Trophoblast cell (in vitro differentiated cells and primary cell): ENCODE results near the gene IFT22.

Experiments used
- DNase-seq, 2 donors: peaks; one replicate each; pipeline ENCODE4 v3.0.0-alpha.2; 2016
- H2AFZ ChIP-seq: 2 replicates; pipeline ENCODE4 v1.6.1; 2013; ENCODE audit warnings: low read length, moderate library complexity, mild to moderate bottlenecking; ENCODE audit not compliant: insufficient read depth, poor library complexity
- H2AK5ac ChIP-seq: 2 replicates; pipeline ENCODE4 v1.6.1; 2013; ENCODE audit warnings: mild to moderate bottlenecking, low read length
- H2BK120ac ChIP-seq: 2 replicates; pipeline ENCODE4 v1.6.1; 2013; ENCODE audit warnings: low read length, mild to moderate bottlenecking, moderate library complexity; ENCODE audit not compliant: insufficient read depth, poor library complexity
- H2BK12ac ChIP-seq: 2 replicates; pipeline ENCODE4 v1.6.1; 2013; ENCODE audit warnings: mild to moderate bottlenecking, low read length, moderate library complexity
- H2BK5ac ChIP-seq: 2 replicates; pipeline ENCODE4 v1.6.1; 2013; ENCODE audit warnings: low read length, low read depth, moderate library complexity, mild to moderate bottlenecking; ENCODE audit not compliant: poor library complexity
- H3K14ac ChIP-seq: 2 replicates; pipeline ENCODE4 v1.6.1; 2013; ENCODE audit warnings: mild to moderate bottlenecking, low read length
- H3K18ac ChIP-seq: 2 replicates; pipeline ENCODE4 v1.6.1; 2013; ENCODE audit warnings: mild to moderate bottlenecking, low read length
- H3K23ac ChIP-seq: 2 replicates; pipeline ENCODE4 v1.6.1; 2013; ENCODE audit warnings: low read length
- H3K27ac ChIP-seq: 2 replicates; pipeline ENCODE4 v1.5.1; 2013; ENCODE audit warnings: low read depth, mild to moderate bottlenecking, inconsistent platforms, low read length, moderate library complexity
- H3K27me3 ChIP-seq: 2 replicates; pipeline ENCODE4 v1.6.1; 2013; ENCODE audit warnings: inconsistent platforms, mild to moderate bottlenecking, low read length, moderate library complexity; ENCODE audit not compliant: insufficient read depth
- H3K36me3 ChIP-seq, 2 experiments: 1 replicate in 1 of 2; 2 replicates in 1 of 2; pipeline ENCODE4 v1.6.1; 2013; ENCODE audit warnings: low read length in 2 of 2, mild to moderate bottlenecking in 2 of 2, moderate library complexity in 1 of 2; ENCODE audit not compliant: insufficient read depth in 2 of 2, control insufficient read depth in 1 of 2
- H3K4ac ChIP-seq: 2 replicates; pipeline ENCODE4 v1.6.1; 2013; ENCODE audit warnings: low read depth, mild to moderate bottlenecking, low read length, moderate library complexity
- H3K4me1 ChIP-seq, 2 experiments: 1 replicate in 1 of 2; 2 replicates in 1 of 2; pipeline ENCODE4 v1.6.1; 2013; ENCODE audit warnings: low read length in 2 of 2, mild to moderate bottlenecking in 2 of 2, moderate library complexity in 1 of 2; ENCODE audit not compliant: insufficient read depth in 2 of 2, control insufficient read depth in 1 of 2
- H3K4me2 ChIP-seq: 2 replicates; pipeline ENCODE4 v1.6.1; 2013; ENCODE audit warnings: inconsistent platforms, mild to moderate bottlenecking, low read length, moderate library complexity
- H3K4me3 ChIP-seq: 2 replicates; pipeline ENCODE4 v1.5.1; 2013; ENCODE audit warnings: mild to moderate bottlenecking, low read depth, low read length, inconsistent platforms
- H3K79me1 ChIP-seq: one replicate; pipeline ENCODE4 v1.6.1; 2013; ENCODE audit warnings: low read length
- H3K79me2 ChIP-seq: 2 replicates; pipeline ENCODE4 v1.6.1; 2013; ENCODE audit warnings: low read length, mild to moderate bottlenecking; ENCODE audit not compliant: control insufficient read depth, insufficient read depth, poor library complexity
- H3K9ac ChIP-seq: 2 replicates; pipeline ENCODE4 v1.6.1; 2013; ENCODE audit warnings: mild to moderate bottlenecking, low read length
- H3K9me3 ChIP-seq: 2 replicates; pipeline ENCODE4 v1.6.1; 2013; ENCODE audit warnings: low read depth, mild to moderate bottlenecking, control low read depth, inconsistent platforms, low read length; ENCODE audit not compliant: insufficient read depth
- H4K12ac ChIP-seq: 2 replicates; pipeline ENCODE4 v1.6.1; 2013; ENCODE audit warnings: low read depth, mild to moderate bottlenecking, low read length, moderate library complexity
- H4K8ac ChIP-seq: 2 replicates; pipeline ENCODE4 v1.6.1; 2013; ENCODE audit warnings: low read depth, mild to moderate bottlenecking, low read length, moderate library complexity
- H4K91ac ChIP-seq: one replicate; pipeline ENCODE4 v1.6.1; 2013; ENCODE audit warnings: low read depth, mild to moderate bottlenecking, low read length, moderate library complexity
- WGBS: extraction: QIAGEN DNeasy Blood & Tissue Kit; methylation state at CpG from one replicate; pipeline ENCODE4 v1.1.7; 2013; ENCODE audit warnings: missing lambda C conversion rate; ENCODE audit not compliant: insufficient read length, insufficient coverage; ENCODE audit errors: extremely low coverage; 5-methylcytosine and 5-hydroxymethylcytosine counted together

Gene IFT22

GRCh38 chr7:101347477-101347876 lies 25.9 kb upstream of the IFT22 start:
- no peak overlapping the region for H4K91ac ChIP-seq
- no peak overlapping the region for H3K9ac ChIP-seq
- no peak overlapping the region for H3K27ac ChIP-seq
- no peak overlapping the region for H3K4me2 ChIP-seq
- no peak overlapping the region for H3K14ac ChIP-seq
- no peak overlapping the region for H2AFZ ChIP-seq
- H3K4me3 ChIP-seq: no peak overlapping the region
- no peak overlapping the region for H4K8ac ChIP-seq
- no peaks in the 10 kb centered on the region for H3K27me3 ChIP-seq
- no peaks in the 10 kb centered on the region for H3K9me3 ChIP-seq
- no peak overlapping the region for H4K12ac ChIP-seq
- H2BK12ac ChIP-seq: no peak overlapping the region
- DNase-seq: no peak
- no peak overlapping the region for H2BK5ac ChIP-seq
- WGBS: no CpG with 5 or more reads among the region's 15 CpGs
- H3K79me1 ChIP-seq: no peaks in the 10 kb centered on the region
- peaks cover 0 to 3% of the 10 kb centered on the region in 2 experiments for H3K36me3 ChIP-seq
- H2BK120ac ChIP-seq: no peak overlapping the region
- H3K79me2 ChIP-seq: no peaks in the 10 kb centered on the region
- no peaks in the 10 kb centered on the region for H3K4me1 ChIP-seq
- H3K4ac ChIP-seq: no peak overlapping the region
- H2AK5ac ChIP-seq: no peak overlapping the region
- no peak overlapping the region for H3K18ac ChIP-seq
- no peak overlapping the region for H3K23ac ChIP-seq

- no peak overlapping the region for H3K4me3 ChIP-seq
- no peak overlapping the region for H3K14ac ChIP-seq
- H2BK5ac ChIP-seq: no peak overlapping the region
- no peaks in the 10 kb centered on the region for H3K9me3 ChIP-seq
- H3K79me2 ChIP-seq: no peaks in the 10 kb centered on the region
- H3K27me3 ChIP-seq: no peaks in the 10 kb centered on the region
- H2BK120ac ChIP-seq: no peak overlapping the region
- H3K9ac ChIP-seq: no peak overlapping the region
- WGBS: no CpG with 5 or more reads among the region's 7 CpGs
- H4K91ac ChIP-seq: no peak overlapping the region
- no peak overlapping the region for H3K23ac ChIP-seq
- DNase-seq: no peak
- no peak overlapping the region for H4K12ac ChIP-seq
- no peak overlapping the region for H3K18ac ChIP-seq
- no peak overlapping the region for H3K27ac ChIP-seq
- H3K79me1 ChIP-seq: no peaks in the 10 kb centered on the region
- no peak overlapping the region for H2AFZ ChIP-seq
- no peak overlapping the region for H2BK12ac ChIP-seq
- no peak overlapping the region for H2AK5ac ChIP-seq
- no peak overlapping the region for H3K4me2 ChIP-seq
- H4K8ac ChIP-seq: no peak overlapping the region
- no peaks in the 10 kb centered on the region for H3K36me3 ChIP-seq
- H3K4ac ChIP-seq: no peak overlapping the region
- H3K4me1 ChIP-seq: no peaks in the 10 kb centered on the region
Measured at GRCh38 chr7:101342892-101343291, 21.3 kb upstream of the IFT22 start.

GRCh38 chr7:101340379-101340778 lies 18.8 kb upstream of the IFT22 start:
- no peak overlapping the region for H3K18ac ChIP-seq
- no peak overlapping the region for H4K8ac ChIP-seq
- no peaks in the 10 kb centered on the region for H3K9me3 ChIP-seq
- H3K27me3 ChIP-seq: no peaks in the 10 kb centered on the region
- H3K79me2 ChIP-seq: no peaks in the 10 kb centered on the region
- no peak overlapping the region for H3K4me3 ChIP-seq
- no peaks in the 10 kb centered on the region for H3K36me3 ChIP-seq
- H3K9ac ChIP-seq: no peak overlapping the region
- H3K23ac ChIP-seq: no peak overlapping the region
- no peak overlapping the region for H2BK12ac ChIP-seq
- no peak overlapping the region for H4K12ac ChIP-seq
- H3K4me1 ChIP-seq: no peaks in the 10 kb centered on the region
- H3K4me2 ChIP-seq: no peak overlapping the region
- no peak overlapping the region for H2BK120ac ChIP-seq
- WGBS: no CpG with 5 or more reads among the region's 14 CpGs
- H3K79me1 ChIP-seq: no peaks in the 10 kb centered on the region
- H2AFZ ChIP-seq: no peak overlapping the region
- no peak overlapping the region for H4K91ac ChIP-seq
- no peak overlapping the region for H3K27ac ChIP-seq
- H2BK5ac ChIP-seq: no peak overlapping the region
- no peak overlapping the region for H3K4ac ChIP-seq
- no peak overlapping the region for H3K14ac ChIP-seq
- no peak overlapping the region for H2AK5ac ChIP-seq
- DNase-seq: no peak

GRCh38 chr7:101333912-101334311 lies 12.3 kb upstream of the IFT22 start:
- Histone ChIP-seq H3K4me3 (no peak overlapping the region), H3K79me2 (no peaks in the 10 kb centered on the region), H2BK5ac (no peak overlapping the region), H2AK5ac (no peak overlapping the region), H3K14ac (no peak overlapping the region), H2BK12ac (no peak overlapping the region), H3K9ac (no peak overlapping the region), H3K79me1 (no peaks in the 10 kb centered on the region), H4K8ac (no peak overlapping the region), H2AFZ (no peak overlapping the region), H4K91ac (no peak overlapping the region), H3K4me1 (peaks cover 0 to 3% of the 10 kb centered on the region in 2 experiments), H3K27me3 (no peaks in the 10 kb centered on the region), H4K12ac (no peak overlapping the region), H3K27ac (no peak overlapping the region), H3K9me3 (no peaks in the 10 kb centered on the region), H3K36me3 (no peaks in the 10 kb centered on the region), H3K4ac (no peak overlapping the region), H3K4me2 (no peak overlapping the region), H3K23ac (no peak overlapping the region), H2BK120ac (no peak overlapping the region), H3K18ac (no peak overlapping the region)
- no CpG with 5 or more reads among the region's 5 CpGs for WGBS
- no peak for DNase-seq
